SK-N-SH (cell line): ENCODE data around the gene RBM33. TPM values are rescaled to one million over a fixed set of nuclear protein-coding genes. Genes with fewer than 3 reads are reported as not detected.

Source experiments
- CTCF ChIA-PET: fragments of 300-600, 350-600 bp; formaldehyde crosslinking; extraction: SDS; loops from one replicate; lab custom pipeline; 2021; lab: Yijun Ruan, JAX
- POLR2A ChIA-PET: fragments of 350-600 bp; sonication (Branson Sonifier 250); formaldehyde crosslinking; extraction: SDS; loops from one replicate; lab custom pipeline; 2020; ENCODE audit warnings: antibody characterized with exemption, inconsistent platforms; lab: Yijun Ruan, JAX
- DNase-seq: peaks from one replicate; pipeline ENCODE4 v3.0.0; 2012
- H2AFZ ChIP-seq: fragments of 200-600 bp; sonication (generic); 2 replicates; pipeline ENCODE4 v1.8.1; 2016; ENCODE audit warnings: antibody characterized with exemption, mild to moderate bottlenecking, low read depth
- H3F3A ChIP-seq: fragments of 200-600 bp; sonication (generic); replicated peaks from 2 replicates; pipeline ENCODE3; 2016; ENCODE audit warnings: antibody characterized with exemption, mild to moderate bottlenecking; ENCODE audit not compliant: insufficient read depth
- H3K27ac ChIP-seq, 2 experiments: fragments of 200-500 bp in 1 of 2; fragments of 200-600 bp in 1 of 2; sonication (Bioruptor generic) in 1 of 2; sonication (generic), shearing (Covaris generic) in 1 of 2; 2 replicates each; pipeline versions ENCODE4 v1.5.1 to v1.6.1; 2014 to 2016; ENCODE audit warnings: low read depth in 2 of 2, inconsistent platforms in 1 of 2, low read length in 1 of 2, mild to moderate bottlenecking in 1 of 2, mixed read lengths in 1 of 2
- H3K27me3 ChIP-seq: fragments of 200-600 bp; sonication (generic), shearing (Covaris generic); 2 replicates; pipeline ENCODE4 v1.6.1; 2016; ENCODE audit warnings: mixed run types; ENCODE audit not compliant: insufficient read depth
- H3K36me3 ChIP-seq, 2 experiments: fragments of 200-500 bp in 1 of 2; fragments of 200-600 bp in 1 of 2; sonication (Bioruptor generic) in 1 of 2; sonication (generic) in 1 of 2; replicated peaks in 1 of 2; 2 replicates each; pipeline versions ENCODE3 to v1.5.1; 2014 to 2016; ENCODE audit warnings: low read length in 1 of 2, mild to moderate bottlenecking in 1 of 2; ENCODE audit not compliant: insufficient read depth in 2 of 2, control insufficient read depth in 1 of 2
- H3K4me1 ChIP-seq, 2 experiments: fragments of 200-500 bp in 1 of 2; fragments of 200-600 bp in 1 of 2; sonication (Bioruptor generic) in 1 of 2; sonication (generic), shearing (Covaris generic) in 1 of 2; 2 replicates each; pipeline versions ENCODE4 v1.5.1 to v1.6.1; 2014 to 2016; ENCODE audit warnings: low read depth in 1 of 2, low read length in 1 of 2, mixed run types in 1 of 2; ENCODE audit not compliant: insufficient read depth in 2 of 2, control insufficient read depth in 1 of 2
- H3K4me2 ChIP-seq: fragments of 200-600 bp; sonication (generic), shearing (Covaris generic); 2 replicates; pipeline ENCODE4 v1.6.1; 2017; ENCODE audit warnings: mixed run types
- H3K4me3 ChIP-seq, 2 experiments: fragments of 200-500 bp in 1 of 2; fragments of 200-600 bp in 1 of 2; sonication (Bioruptor generic) in 1 of 2; sonication (generic), shearing (Covaris generic) in 1 of 2; 2 replicates each; pipeline versions ENCODE4 v1.5.1 to v1.8.1; 2014 to 2016; ENCODE audit warnings: low read depth in 2 of 2, inconsistent platforms in 1 of 2, low read length in 1 of 2, mild to moderate bottlenecking in 1 of 2, mixed read lengths in 1 of 2, moderate library complexity in 1 of 2
- H3K79me2 ChIP-seq: fragments of 200-600 bp; sonication (generic); 2 replicates; pipeline ENCODE4 v1.8.1; 2017; ENCODE audit warnings: mild to moderate bottlenecking; ENCODE audit not compliant: insufficient read depth
- H3K9ac ChIP-seq: fragments of 200-600 bp; sonication (generic); 2 replicates; pipeline ENCODE4 v1.6.1; 2017; ENCODE audit warnings: mixed run types
- H3K9me2 ChIP-seq: fragments of 200-600 bp; sonication (generic); 2 replicates; pipeline ENCODE4 v1.6.1; 2017; ENCODE audit warnings: mixed run types
- H3K9me3 ChIP-seq: fragments of 200-600 bp; sonication (generic); 2 replicates; pipeline ENCODE4 v1.6.1; 2017; ENCODE audit warnings: mixed run types, mild to moderate bottlenecking, moderate library complexity
- H4K20me1 ChIP-seq: fragments of 200-600 bp; sonication (generic); 2 replicates; pipeline ENCODE4 v1.6.1; 2017; ENCODE audit warnings: mild to moderate bottlenecking, mixed run types; ENCODE audit not compliant: insufficient read depth
- CTCF ChIP-seq: fragments of 200-600 bp; sonication (generic); IDR thresholded peaks from 2 replicates; pipeline ENCODE4 v1.6.1; 2017; ENCODE audit warnings: antibody characterized with exemption, mild to moderate bottlenecking, moderate library complexity
- ELF1 ChIP-seq: IDR thresholded peaks from 2 replicates; pipeline ENCODE4 v1.4.0; 2012
- EZH2phosphoT487 ChIP-seq: fragments of 200-600 bp; sonication (generic); IDR thresholded peaks from 2 replicates; pipeline ENCODE4 v1.6.1; 2017; ENCODE audit warnings: low read depth, mixed run types, mild to moderate bottlenecking, antibody characterized with exemption, moderate library complexity, borderline replicate concordance
- FOSL2 ChIP-seq: IDR thresholded peaks from 2 replicates; pipeline ENCODE4 v1.4.0; 2012; ENCODE audit warnings: low read depth, mild to moderate bottlenecking, moderate library complexity, borderline replicate concordance
- IRF3 ChIP-seq: fragments of 150-350 bp; IDR thresholded peaks from 2 replicates; pipeline ENCODE4 v1.6.1; 2016; ENCODE audit warnings: mild to moderate bottlenecking, low read depth, low read length
- JUND ChIP-seq: IDR thresholded peaks from 2 replicates; pipeline ENCODE4 v1.4.0; 2012
- MAX ChIP-seq: IDR thresholded peaks from 2 replicates; pipeline ENCODE4 v1.4.0; 2012; ENCODE audit warnings: low read depth
- MEF2A ChIP-seq: IDR thresholded peaks from 2 replicates; pipeline ENCODE4 v1.4.0; 2012; ENCODE audit warnings: low read depth, borderline replicate concordance
- MXI1 ChIP-seq: IDR thresholded peaks from 2 replicates; pipeline ENCODE4 v1.6.1; 2012; ENCODE audit warnings: mild to moderate bottlenecking, low read depth, low read length, improper control_type of control experiment
- NFIC ChIP-seq: IDR thresholded peaks from 2 replicates; pipeline ENCODE4 v1.4.0; 2012; ENCODE audit warnings: borderline replicate concordance
- POLR2AphosphoS5 ChIP-seq: IDR thresholded peaks from 2 replicates; pipeline ENCODE4 v1.6.1; 2012; ENCODE audit warnings: low read depth, low read length
- SIN3A ChIP-seq: IDR thresholded peaks from 2 replicates; pipeline ENCODE4 v1.6.1; 2012; ENCODE audit warnings: low read depth, mild to moderate bottlenecking, low read length, moderate library complexity, borderline replicate concordance
- SMC3 ChIP-seq: IDR thresholded peaks from 2 replicates; pipeline ENCODE4 v1.6.1; 2012; ENCODE audit warnings: low read depth, low read length, improper control_type of control experiment
- TCF12 ChIP-seq: IDR thresholded peaks from 2 replicates; pipeline ENCODE4 v1.4.0; 2012
- TEAD4 ChIP-seq: IDR thresholded peaks from 2 replicates; pipeline ENCODE4 v1.4.0; 2012; ENCODE audit warnings: mild to moderate bottlenecking, borderline replicate concordance; ENCODE audit not compliant: insufficient read depth
- USF2 ChIP-seq: fragments of 150-350 bp; IDR thresholded peaks from 2 replicates; pipeline ENCODE4 v1.6.1; 2017; ENCODE audit warnings: antibody characterized with exemption, low read length, low read depth, borderline replicate concordance
- ZBTB33 ChIP-seq: IDR thresholded peaks from 2 replicates; pipeline ENCODE4 v1.4.0; 2012; ENCODE audit warnings: low read depth, borderline replicate concordance
- WGBS: methylation state at CpG from one replicate; pipeline ENCODE4 v1.1.6; 2017; ENCODE audit warnings: low lambda C conversion rate; 5-methylcytosine and 5-hydroxymethylcytosine counted together
- polyA plus RNA-seq, 3 experiments: library from polyadenylated mRNA; depleted of rRNA; stranded (reverse); fragments of >200 nt; gene quantifications; 2 replicates each; pipeline ENCODE4 v1.2.3, GENCODE V29; 2012

Gene RBM33
- polyA plus RNA-seq, 1 of the 3 experiments (the other 2 are of a cell fraction), result 13.8 TPM

- no peaks in the 10 kb centered on the region for H4K20me1 ChIP-seq
- no peak overlapping the region for H3K4me3 ChIP-seq
- H3K9ac ChIP-seq, result no peak overlapping the region
- CTCF ChIA-PET, result interaction anchor here (0.9 kb wide), 1 partner anchor 18 kb away, joined by 4 read pairs; no protein-coding TSS in a partner anchor
- peaks cover 0 to 15% of the 10 kb centered on the region in 2 experiments for H3K36me3 ChIP-seq
- no peaks in the 10 kb centered on the region for H3K27me3 ChIP-seq
- H3K27ac ChIP-seq, result no peak overlapping the region
- no peaks in the 10 kb centered on the region for H3K9me2 ChIP-seq
- H3K4me2 ChIP-seq, result no peak overlapping the region
- POLR2A ChIA-PET, result no interaction called here
- H3K4me1 ChIP-seq, result peaks cover 0 to 6% of the 10 kb centered on the region in 2 experiments; a peak in 1 of 4 replicates
- no peaks in the 10 kb centered on the region for H3K9me3 ChIP-seq
- DNase-seq, result no peak
- H3K79me2 ChIP-seq, result no peaks in the 10 kb centered on the region
- no peak overlapping the region for H2AFZ ChIP-seq
- no peak for TF ChIP-seq TEAD4
- no peak for TF ChIP-seq NFIC
- TF ChIP-seq MEF2A, result no peak
- no peak for TF ChIP-seq MXI1
- TF ChIP-seq IRF3, result no peak
- no peak for TF ChIP-seq JUND
- WGBS, result 91% methylated on average over 10 of the region's 10 CpGs
- no peaks in the 10 kb centered on the region for H3F3A ChIP-seq
These were observed 142.0 kb downstream of the RBM33 start for GRCh38 chr7:155786491-155786890.

- no peaks in the 10 kb centered on the region for H3K27me3 ChIP-seq
- no peak for TF ChIP-seq USF2
- no peak for TF ChIP-seq MAX
- no peak for TF ChIP-seq SIN3A
- TF ChIP-seq SMC3, result no peak
- no peak for TF ChIP-seq NFIC
- TF ChIP-seq TCF12, result no peak
- TF ChIP-seq EZH2phosphoT487, result no peak
- no peak for TF ChIP-seq ZBTB33
- no peak for TF ChIP-seq FOSL2
- TF ChIP-seq POLR2AphosphoS5, result no peak
- no peak for TF ChIP-seq CTCF
- no peak for TF ChIP-seq ELF1
- TF ChIP-seq JUND, result no peak
- no peaks in the 10 kb centered on the region for H3F3A ChIP-seq
- peaks cover 0 to 6% of the 10 kb centered on the region in 2 experiments for H3K36me3 ChIP-seq
- H2AFZ ChIP-seq, result no peak overlapping the region
- no peak overlapping the region for H3K9ac ChIP-seq
- no peak overlapping the region for H3K27ac ChIP-seq
- H3K4me2 ChIP-seq, result peak overlapping the region; percentile 43
- peak overlapping the region; percentile 41 to 44 for H3K4me3 ChIP-seq
- peak; percentile 83 for DNase-seq
- peaks cover 0 to 6% of the 10 kb centered on the region in 2 experiments; a peak in 1 of 4 replicates for H3K4me1 ChIP-seq
- CTCF ChIA-PET, result interaction anchor here (0.9 to 1.4 kb wide), 2 partner anchors 11 to 19 kb away, joined by 3 to 4 read pairs; no protein-coding TSS in a partner anchor
- POLR2A ChIA-PET, result no interaction called here
- WGBS, result 8% methylated on average over 48 of the region's 68 CpGs
- H3K9me2 ChIP-seq, result no peaks in the 10 kb centered on the region
- no peaks in the 10 kb centered on the region for H3K79me2 ChIP-seq
- no peaks in the 10 kb centered on the region for H3K9me3 ChIP-seq
- H4K20me1 ChIP-seq, result no peaks in the 10 kb centered on the region
These were observed 142.8 kb downstream of the RBM33 start for GRCh38 chr7:155787171-155787851.
